Measurements from ENCODE around the gene NAP1L5. TPM values are rescaled to one million over a fixed set of nuclear protein-coding genes. Genes with fewer than 3 reads are reported as not detected.

NAP1L5 gene, protein sequence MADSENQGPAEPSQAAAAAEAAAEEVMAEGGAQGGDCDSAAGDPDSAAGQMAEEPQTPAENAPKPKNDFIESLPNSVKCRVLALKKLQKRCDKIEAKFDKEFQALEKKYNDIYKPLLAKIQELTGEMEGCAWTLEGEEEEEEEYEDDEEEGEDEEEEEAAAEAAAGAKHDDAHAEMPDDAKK
- 10 to 100 TPM; 17.3 to 17.9 TPM for total RNA-seq
- 3.8 TPM for polyA plus RNA-seq (2013, experiment 1 of 2)
- 7.5 TPM for polyA plus RNA-seq (2013, experiment 2 of 2)
- total RNA-seq = 1.5 to 34.2 (median 4.8) reads per million in 172 experiments

- ChIA-PET CTCF (interaction anchor here (1.3 kb wide), 1 partner anchor 158 kb away, joined by 4 read pairs; no protein-coding TSS in a partner anchor), POLR2A (interaction anchor here (0.7 to 1.4 kb wide), 5 partner anchors 28 to 126 kb away, joined by 3 to 5 read pairs (median 3); no protein-coding TSS in a partner anchor)
- Mint-ChIP-seq H3K36me3 (ENCODE audit: low read depth) (peaks cover 72% of the 10 kb centered on the region), H3K27me3 (no peaks in the 10 kb centered on the region), H3K9me3 (no peaks in the 10 kb centered on the region), H3K27ac (peak within 1 kb of the TSS; percentile 95), H3K4me1 (ENCODE audit: low read depth) (peaks cover 34% of the 10 kb centered on the region), H3K4me3 (peak within 1 kb of the TSS; percentile 98)
- Histone ChIP-seq H3K36me3 (ENCODE audit: insufficient read depth, low read length) (peaks cover 23% of the 10 kb centered on the region), H3K27me3 (ENCODE audit: control insufficient read depth in 1 of 2, insufficient read depth in 2 of 2, low read length in 2 of 2) (no peaks in the 10 kb centered on the region), H3K4me1 (ENCODE audit: insufficient read depth, low read length) (peaks cover 10% of the 10 kb centered on the region), H3K9me3 (ENCODE audit: control insufficient read depth in 1 of 2, insufficient read depth in 1 of 2, low read length in 2 of 2) (no peaks in the 10 kb centered on the region), H3K4me3 (ENCODE audit: low read length) (peak within 1 kb of the TSS; percentile 77), H3K27ac (ENCODE audit: low read depth in 1 of 2, low read length in 2 of 2) (peak within 1 kb of the TSS; percentile 15 to 28)
- TF ChIP-seq, protein P1, sequence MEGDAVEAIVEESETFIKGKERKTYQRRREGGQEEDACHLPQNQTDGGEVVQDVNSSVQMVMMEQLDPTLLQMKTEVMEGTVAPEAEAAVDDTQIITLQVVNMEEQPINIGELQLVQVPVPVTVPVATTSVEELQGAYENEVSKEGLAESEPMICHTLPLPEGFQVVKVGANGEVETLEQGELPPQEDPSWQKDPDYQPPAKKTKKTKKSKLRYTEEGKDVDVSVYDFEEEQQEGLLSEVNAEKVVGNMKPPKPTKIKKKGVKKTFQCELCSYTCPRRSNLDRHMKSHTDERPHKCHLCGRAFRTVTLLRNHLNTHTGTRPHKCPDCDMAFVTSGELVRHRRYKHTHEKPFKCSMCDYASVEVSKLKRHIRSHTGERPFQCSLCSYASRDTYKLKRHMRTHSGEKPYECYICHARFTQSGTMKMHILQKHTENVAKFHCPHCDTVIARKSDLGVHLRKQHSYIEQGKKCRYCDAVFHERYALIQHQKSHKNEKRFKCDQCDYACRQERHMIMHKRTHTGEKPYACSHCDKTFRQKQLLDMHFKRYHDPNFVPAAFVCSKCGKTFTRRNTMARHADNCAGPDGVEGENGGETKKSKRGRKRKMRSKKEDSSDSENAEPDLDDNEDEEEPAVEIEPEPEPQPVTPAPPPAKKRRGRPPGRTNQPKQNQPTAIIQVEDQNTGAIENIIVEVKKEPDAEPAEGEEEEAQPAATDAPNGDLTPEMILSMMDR (IDR thresholded peaks at IDR 0.05) = no peak
- intact Hi-C loops (cut with DNase I, micrococcal nuclease) = no loop called here
- ATAC-seq (ENCODE audit: poor library complexity) (peak; percentile 89), DNase-seq (peak; percentile 47 to 92 (median 66))
These were observed at the start of gene NAP1L5 for GRCh38 chr4:88697588-88698329. Gene NAP1L5, minus strand, starts transcription at chr4:88697829. Its CDS starts 75 bp downstream, at chr4:88697754.

- Histone ChIP-seq H3K36me3 (ENCODE audit: insufficient read depth, low read length) (peaks cover 36% of the 10 kb centered on the region), H3K27ac (ENCODE audit: low read depth in 1 of 2, low read length in 2 of 2) (no peak overlapping the region), H3K4me1 (ENCODE audit: insufficient read depth, low read length) (no peaks in the 10 kb centered on the region), H3K4me3 (ENCODE audit: low read length) (no peak overlapping the region), H3K9me3 (ENCODE audit: control insufficient read depth in 1 of 2, insufficient read depth in 1 of 2, low read length in 2 of 2) (no peaks in the 10 kb centered on the region), H3K27me3 (ENCODE audit: control insufficient read depth in 1 of 2, insufficient read depth in 2 of 2, low read length in 2 of 2) (no peaks in the 10 kb centered on the region)
- TF ChIP-seq, protein P1 (IDR thresholded peaks at IDR 0.05) = no peak
- Mint-ChIP-seq H3K27me3 (no peaks in the 10 kb centered on the region), H3K4me1 (ENCODE audit: low read depth) (no peaks in the 10 kb centered on the region), H3K36me3 (ENCODE audit: low read depth) (peaks cover 43% of the 10 kb centered on the region), H3K4me3 (no peak overlapping the region), H3K27ac (no peak overlapping the region), H3K9me3 (no peaks in the 10 kb centered on the region)
- ChIA-PET POLR2A (interaction anchor here (1.3 kb wide), 1 partner anchor 10 kb away, joined by 6 read pairs; no protein-coding TSS in a partner anchor), CTCF (no interaction called here)
- ATAC-seq (ENCODE audit: poor library complexity) (no peak), DNase-seq (no peak)
- intact Hi-C loops (cut with DNase I, micrococcal nuclease) = no loop called here
These were observed 49.7 kb upstream of the NAP1L5 start for GRCh38 chr4:88747351-88747750.

DNA sequence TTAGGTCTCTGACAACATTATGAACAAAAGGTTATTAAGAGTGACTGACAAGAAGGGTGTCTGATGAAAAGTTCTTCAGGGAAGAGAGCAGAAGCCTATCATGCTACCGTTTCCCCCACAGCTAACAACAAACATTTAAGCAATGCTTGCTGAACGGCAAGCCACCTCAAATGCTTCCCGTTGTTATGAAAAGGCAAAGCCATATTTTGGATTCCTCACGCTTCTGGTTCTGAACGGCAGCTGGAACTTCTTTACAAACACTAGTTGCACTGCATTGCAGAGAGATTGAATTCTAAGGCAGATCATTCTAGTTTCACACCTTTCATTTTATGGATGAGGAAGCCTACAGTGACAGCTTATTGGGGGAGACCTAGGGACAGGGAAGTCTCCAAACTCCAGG, 48.6 kb upstream of the NAP1L5 start:
- POLR2A ChIA-PET = interaction anchor here (1.3 kb wide), 1 partner anchor 9 kb away, joined by 6 read pairs; no protein-coding TSS in a partner anchor
- Mint-ChIP-seq H3K27ac (no peak overlapping the region), H3K27me3 (no peaks in the 10 kb centered on the region)

More for the DNA sequence above, 48.6 kb upstream of the NAP1L5 start:
- Mint-ChIP-seq H3K36me3 (ENCODE audit: low read depth) (peaks cover 43% of the 10 kb centered on the region), H3K4me1 (ENCODE audit: low read depth) (no peaks in the 10 kb centered on the region), H3K9me3 (no peaks in the 10 kb centered on the region), H3K4me3 (no peak overlapping the region)
- no peak overlapping the region for H3K27ac ChIP-seq (ENCODE audit: low read depth in 1 of 2, low read length in 2 of 2)
- H3K36me3 ChIP-seq (ENCODE audit: insufficient read depth, low read length) = peaks cover 36% of the 10 kb centered on the region
- no peaks in the 10 kb centered on the region for H3K4me1 ChIP-seq (ENCODE audit: insufficient read depth, low read length)
- H3K27me3 ChIP-seq (ENCODE audit: control insufficient read depth in 1 of 2, insufficient read depth in 2 of 2, low read length in 2 of 2) = no peaks in the 10 kb centered on the region
- TF ChIP-seq, protein P1 (IDR thresholded peaks at IDR 0.05) = no peak
- ATAC-seq (ENCODE audit: poor library complexity) = no peak
- H3K9me3 ChIP-seq (ENCODE audit: control insufficient read depth in 1 of 2, insufficient read depth in 1 of 2, low read length in 2 of 2) = no peaks in the 10 kb centered on the region
- intact Hi-C loops (cut with DNase I, micrococcal nuclease) = no loop called here
- CTCF ChIA-PET = no interaction called here
- no peak for DNase-seq
- no peak overlapping the region for H3K4me3 ChIP-seq (ENCODE audit: low read length)
